Measurements from ENCODE around the gene C14orf93.
"Not testable (repeated sequence)": the region's sequence is repeated elsewhere in the genome, so short reads cannot be mapped to it uniquely, and the experiment has no call there.

Gene C14orf93

DNA sequence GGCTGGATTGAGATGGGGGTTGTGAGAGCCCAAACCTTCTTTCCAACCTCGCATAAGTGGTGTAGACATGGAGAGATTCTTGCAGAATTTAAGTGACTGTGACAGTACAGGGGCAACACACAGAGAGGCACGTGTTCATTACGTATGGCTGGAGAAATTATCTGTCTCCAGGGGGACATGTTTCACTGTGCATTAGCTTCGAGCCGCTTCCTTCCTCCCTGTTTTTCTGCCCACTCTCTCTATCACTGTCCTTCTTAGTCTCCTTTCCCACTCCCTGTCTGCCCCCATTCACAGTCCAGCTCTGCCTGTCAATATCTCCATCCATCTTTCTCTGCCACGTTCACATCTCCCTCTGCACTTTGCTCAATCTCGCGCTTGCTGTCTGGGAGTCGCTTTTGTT is 11.5 kb upstream of the C14orf93 start:
- no peak overlapping the region for H3K4me3 ChIP-seq (ENCODE audit: low read depth, low read length)

DNA sequence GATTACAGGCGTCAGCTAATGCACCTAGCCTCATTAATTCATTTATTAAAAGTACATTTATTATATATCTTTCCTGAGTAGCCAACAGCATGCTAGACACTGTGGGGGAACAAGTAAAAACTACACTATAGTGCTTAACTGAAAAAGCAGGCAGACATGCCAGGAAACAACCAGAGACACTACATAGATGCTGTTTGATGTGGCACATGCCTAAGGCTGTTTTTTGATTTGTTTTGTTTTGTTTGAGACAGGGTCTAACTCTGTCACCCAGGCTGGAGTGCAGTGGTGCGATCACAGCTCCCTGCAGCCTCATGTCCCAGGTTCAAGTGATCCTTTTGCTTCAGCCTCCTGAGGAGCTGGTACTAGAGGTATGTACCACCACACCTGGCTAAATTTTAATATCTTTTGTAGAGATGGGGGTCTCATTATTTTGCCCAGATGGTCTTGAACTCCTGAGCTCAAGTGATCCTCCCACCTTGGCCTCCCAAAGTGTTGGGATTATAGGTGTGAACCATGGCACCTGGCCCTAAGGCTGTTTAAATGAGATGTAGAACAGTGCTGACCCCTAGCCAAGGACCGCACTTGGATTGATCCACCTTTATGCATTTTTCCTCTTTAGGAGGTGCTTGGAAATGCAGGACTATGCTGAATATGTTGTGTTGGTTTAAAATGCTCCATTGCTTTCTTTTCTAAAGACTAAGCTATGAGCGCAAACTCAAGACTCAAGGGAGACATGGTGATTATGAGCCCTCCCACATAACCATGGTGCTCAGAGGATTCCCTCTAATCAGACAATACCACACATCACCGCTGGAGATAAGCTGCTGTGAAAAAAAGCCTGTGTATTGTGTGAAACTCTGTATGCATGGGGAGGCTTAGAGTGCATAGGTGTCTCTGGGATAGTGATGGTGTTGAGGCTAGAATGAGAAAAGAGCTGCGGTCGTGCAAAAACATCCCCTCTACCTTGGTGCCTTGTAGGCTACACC is 10.5 kb upstream of the C14orf93 start:
- in situ Hi-C loops (cut with HindIII; ENCODE audit: low sequenced_read_pairs): no loop called here
- no peak for DNase-seq (ENCODE audit: low read depth)
- TF ChIP-seq, protein P1, sequence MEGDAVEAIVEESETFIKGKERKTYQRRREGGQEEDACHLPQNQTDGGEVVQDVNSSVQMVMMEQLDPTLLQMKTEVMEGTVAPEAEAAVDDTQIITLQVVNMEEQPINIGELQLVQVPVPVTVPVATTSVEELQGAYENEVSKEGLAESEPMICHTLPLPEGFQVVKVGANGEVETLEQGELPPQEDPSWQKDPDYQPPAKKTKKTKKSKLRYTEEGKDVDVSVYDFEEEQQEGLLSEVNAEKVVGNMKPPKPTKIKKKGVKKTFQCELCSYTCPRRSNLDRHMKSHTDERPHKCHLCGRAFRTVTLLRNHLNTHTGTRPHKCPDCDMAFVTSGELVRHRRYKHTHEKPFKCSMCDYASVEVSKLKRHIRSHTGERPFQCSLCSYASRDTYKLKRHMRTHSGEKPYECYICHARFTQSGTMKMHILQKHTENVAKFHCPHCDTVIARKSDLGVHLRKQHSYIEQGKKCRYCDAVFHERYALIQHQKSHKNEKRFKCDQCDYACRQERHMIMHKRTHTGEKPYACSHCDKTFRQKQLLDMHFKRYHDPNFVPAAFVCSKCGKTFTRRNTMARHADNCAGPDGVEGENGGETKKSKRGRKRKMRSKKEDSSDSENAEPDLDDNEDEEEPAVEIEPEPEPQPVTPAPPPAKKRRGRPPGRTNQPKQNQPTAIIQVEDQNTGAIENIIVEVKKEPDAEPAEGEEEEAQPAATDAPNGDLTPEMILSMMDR (IDR thresholded peaks at IDR 0.05; ENCODE audit: low read depth, low read length, missing control alignments): no peak
- H3K4me3 ChIP-seq (ENCODE audit: low read depth, low read length): no peak overlapping the region

More for the DNA sequence above, 11.5 kb upstream of the C14orf93 start:
- no peak for DNase-seq (ENCODE audit: low read depth)
- in situ Hi-C loops (cut with HindIII; ENCODE audit: low sequenced_read_pairs): no loop called here
- TF ChIP-seq, protein P1 (IDR thresholded peaks at IDR 0.05; ENCODE audit: low read depth, low read length, missing control alignments): no peak

DNA sequence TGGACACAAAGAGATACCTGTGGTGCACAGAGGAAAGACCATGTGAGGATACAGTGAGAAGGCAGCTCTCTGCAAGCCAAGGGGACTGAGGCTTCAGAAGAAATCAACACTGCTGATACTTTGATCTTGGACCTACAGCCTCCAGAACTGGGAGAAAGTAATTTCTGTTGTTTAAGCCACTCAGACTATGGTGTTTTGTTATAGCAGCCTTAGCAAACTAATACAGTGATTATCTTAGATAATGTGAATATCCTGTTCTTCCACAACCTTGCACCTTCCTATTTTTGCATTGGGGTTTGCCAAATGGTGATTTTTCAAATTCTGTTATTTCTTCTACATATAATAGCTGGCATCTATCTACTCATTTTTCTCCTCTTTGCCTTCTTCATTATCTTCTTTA is 8.2 kb upstream of the C14orf93 start:
- DNase-seq (ENCODE audit: low read depth): no peak
- H3K4me3 ChIP-seq (ENCODE audit: low read depth, low read length): no peak overlapping the region
- in situ Hi-C loops (cut with HindIII; ENCODE audit: low sequenced_read_pairs): no loop called here
- TF ChIP-seq, protein P1 (IDR thresholded peaks at IDR 0.05; ENCODE audit: low read depth, low read length, missing control alignments): no peak

DNA sequence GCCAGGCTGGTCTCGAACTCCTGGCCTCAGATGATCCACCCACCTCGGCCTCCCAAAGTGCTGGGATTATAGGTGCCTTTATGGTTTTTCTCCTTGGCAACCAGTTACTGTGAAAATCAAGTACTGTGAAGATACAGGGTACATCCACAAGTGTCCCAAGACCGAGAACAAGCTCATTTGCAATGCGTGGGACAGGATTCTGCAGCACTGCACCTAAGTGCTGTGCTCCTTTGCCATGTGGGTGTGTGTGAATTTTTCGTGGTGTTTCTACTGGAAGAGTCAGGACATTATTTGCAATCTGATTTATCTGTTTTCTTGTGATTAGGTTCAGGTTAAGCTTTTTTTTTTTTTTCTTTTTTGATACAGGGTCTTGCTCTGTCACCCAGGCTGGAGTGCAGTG is 7.1 kb upstream of the C14orf93 start:
- H3K4me3 ChIP-seq (ENCODE audit: low read depth, low read length): no peak overlapping the region
- no peak for DNase-seq (ENCODE audit: low read depth)
- in situ Hi-C loops (cut with HindIII; ENCODE audit: low sequenced_read_pairs): no loop called here
- TF ChIP-seq, protein P1 (IDR thresholded peaks at IDR 0.05; ENCODE audit: low read depth, low read length, missing control alignments): no peak

DNA sequence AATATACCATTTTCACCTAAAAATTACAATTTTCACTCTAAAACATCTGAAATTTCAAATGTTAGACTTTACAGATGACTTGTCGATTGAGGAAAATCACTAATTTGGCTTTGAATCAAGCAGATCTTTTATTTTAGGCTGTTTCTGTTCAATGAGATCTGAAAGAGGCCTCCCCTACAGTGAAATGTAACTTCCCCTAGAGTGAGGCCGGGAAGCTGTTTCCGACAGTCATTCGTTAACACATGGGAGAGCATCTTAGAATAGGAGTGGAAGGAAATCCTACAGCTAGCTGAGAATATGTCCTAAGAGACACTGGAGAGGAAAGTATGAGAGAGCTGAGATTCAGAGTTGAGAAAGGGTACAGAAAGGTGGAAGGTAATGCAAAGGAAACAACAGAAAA is 5.7 kb upstream of the C14orf93 start:
- in situ Hi-C loops (cut with HindIII; ENCODE audit: low sequenced_read_pairs): no loop called here
- no peak for DNase-seq (ENCODE audit: low read depth)
- TF ChIP-seq, protein P1 (IDR thresholded peaks at IDR 0.05; ENCODE audit: low read depth, low read length, missing control alignments): no peak
- no peak overlapping the region for H3K4me3 ChIP-seq (ENCODE audit: low read depth, low read length)

DNA sequence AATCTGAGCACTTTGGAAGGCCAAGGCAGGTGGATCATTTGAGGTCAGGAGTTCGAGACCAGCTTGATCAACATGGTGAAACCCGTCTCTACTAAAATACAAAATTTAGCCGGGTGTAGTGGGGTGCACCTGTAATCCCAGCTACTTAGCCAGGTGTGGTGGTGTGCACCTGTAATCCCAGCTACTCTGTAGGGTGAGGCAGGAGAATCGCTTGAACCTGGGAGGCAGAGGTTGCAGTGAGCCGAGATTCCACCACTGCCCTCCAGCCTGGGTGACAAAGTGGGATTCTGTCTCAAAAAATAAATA is 3.8 kb upstream of the C14orf93 start:
- in situ Hi-C loops (cut with HindIII; ENCODE audit: low sequenced_read_pairs); DNase-seq (ENCODE audit: low read depth); H3K4me3 ChIP-seq (ENCODE audit: low read depth, low read length): not testable (repeated sequence)

DNA sequence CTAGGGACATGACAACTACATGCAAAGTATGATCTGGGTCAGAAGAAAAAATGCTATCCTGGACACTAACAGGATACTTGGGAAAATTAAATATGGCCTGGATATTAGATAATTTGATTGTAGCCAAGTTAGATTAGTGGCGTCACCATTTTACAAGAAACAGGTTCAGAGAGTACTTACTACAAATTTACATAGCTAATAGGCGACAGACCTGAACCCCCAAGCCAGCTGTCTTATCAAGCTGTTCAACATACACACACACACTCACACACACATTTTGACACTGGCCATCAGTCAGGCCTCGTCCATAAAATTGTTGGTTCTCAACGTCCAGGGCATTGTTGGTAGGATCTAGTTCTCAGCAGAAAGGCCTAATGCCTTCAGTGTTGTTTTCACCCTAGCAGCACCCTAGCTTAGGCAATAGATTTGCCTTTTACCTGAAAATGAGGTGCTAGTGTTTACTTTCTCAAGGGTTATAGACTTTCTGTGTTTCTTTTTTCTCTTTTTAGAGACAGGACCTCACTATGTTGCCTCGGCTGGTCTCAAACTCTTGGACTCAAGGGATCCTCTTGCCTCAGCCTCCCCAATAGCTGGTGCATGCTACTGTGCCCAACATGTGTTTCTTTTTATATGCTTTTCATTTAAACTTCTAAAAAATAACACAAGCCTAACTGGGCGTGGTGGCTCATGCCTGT is 3.3 kb upstream of the C14orf93 start:
- TF ChIP-seq, protein P1 (IDR thresholded peaks at IDR 0.05; ENCODE audit: low read depth, low read length, missing control alignments): no peak
- H3K4me3 ChIP-seq (ENCODE audit: low read depth, low read length): no peak overlapping the region
- no peak for DNase-seq (ENCODE audit: low read depth)
- in situ Hi-C loops (cut with HindIII; ENCODE audit: low sequenced_read_pairs): no loop called here

Measured in astrocyte of the cerebellum (primary cell).